ENCODE data around the gene NPBWR2. TPM values are rescaled to one million over a fixed set of nuclear protein-coding genes. Genes with fewer than 3 reads are reported as not detected.

The NPBWR2 gene
- polyA plus RNA-seq, 1 donor from 2014 or later: not detected

DNA sequence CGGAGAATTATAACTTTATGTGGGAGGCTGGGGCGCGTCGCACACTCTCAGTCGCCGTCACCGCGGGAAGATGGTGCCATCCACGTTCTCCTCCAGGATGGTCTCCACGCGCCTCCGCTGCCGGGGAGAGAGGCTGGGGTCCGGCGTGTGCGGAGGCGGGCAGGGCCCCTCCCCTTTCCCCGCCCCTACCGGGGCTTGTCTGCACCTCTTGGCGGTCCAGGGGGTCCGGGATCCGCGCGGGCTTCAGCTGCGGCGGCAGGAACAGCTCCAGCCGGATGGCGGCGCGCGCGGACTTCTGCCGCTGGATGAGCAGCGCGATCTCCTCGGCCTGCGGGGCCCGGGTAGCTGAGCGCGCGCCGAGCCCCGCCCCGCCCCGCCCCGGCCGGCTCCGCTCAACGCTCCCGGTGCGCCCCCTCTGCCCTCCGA, 24.0 kb downstream of the NPBWR2 start:
- Histone ChIP-seq H3K27ac (ENCODE audit: low read length) (no peak overlapping the region), H2AFZ (ENCODE audit: low read depth, low read length) (no peak overlapping the region), H3K79me2 (replicated peaks; ENCODE audit: insufficient read depth, low read length) (no peaks in the 10 kb centered on the region), H3K36me3 (ENCODE audit: insufficient read depth, low read length) (no peaks in the 10 kb centered on the region), H3K9ac (ENCODE audit: low read length) (peak overlapping the region; percentile 64), H3K9me3 (ENCODE audit: low read length) (no peaks in the 10 kb centered on the region), H3K4me2 (ENCODE audit: low read length) (peak overlapping the region; percentile 30), H3K27me3 (ENCODE audit: insufficient read depth, low read depth, low read length) (peaks cover 22% of the 10 kb centered on the region), H3K9me2 (ENCODE audit: insufficient read depth, low read length) (no peaks in the 10 kb centered on the region), H3F3A (ENCODE audit: insufficient read depth, low read length, poor library complexity, severe bottlenecking) (no peaks in the 10 kb centered on the region), H3K4me3 (ENCODE audit: low read length) (peak overlapping the region; percentile 71), H4K20me1 (ENCODE audit: insufficient read depth) (no peaks in the 10 kb centered on the region)
- TF ChIP-seq, protein P1, sequence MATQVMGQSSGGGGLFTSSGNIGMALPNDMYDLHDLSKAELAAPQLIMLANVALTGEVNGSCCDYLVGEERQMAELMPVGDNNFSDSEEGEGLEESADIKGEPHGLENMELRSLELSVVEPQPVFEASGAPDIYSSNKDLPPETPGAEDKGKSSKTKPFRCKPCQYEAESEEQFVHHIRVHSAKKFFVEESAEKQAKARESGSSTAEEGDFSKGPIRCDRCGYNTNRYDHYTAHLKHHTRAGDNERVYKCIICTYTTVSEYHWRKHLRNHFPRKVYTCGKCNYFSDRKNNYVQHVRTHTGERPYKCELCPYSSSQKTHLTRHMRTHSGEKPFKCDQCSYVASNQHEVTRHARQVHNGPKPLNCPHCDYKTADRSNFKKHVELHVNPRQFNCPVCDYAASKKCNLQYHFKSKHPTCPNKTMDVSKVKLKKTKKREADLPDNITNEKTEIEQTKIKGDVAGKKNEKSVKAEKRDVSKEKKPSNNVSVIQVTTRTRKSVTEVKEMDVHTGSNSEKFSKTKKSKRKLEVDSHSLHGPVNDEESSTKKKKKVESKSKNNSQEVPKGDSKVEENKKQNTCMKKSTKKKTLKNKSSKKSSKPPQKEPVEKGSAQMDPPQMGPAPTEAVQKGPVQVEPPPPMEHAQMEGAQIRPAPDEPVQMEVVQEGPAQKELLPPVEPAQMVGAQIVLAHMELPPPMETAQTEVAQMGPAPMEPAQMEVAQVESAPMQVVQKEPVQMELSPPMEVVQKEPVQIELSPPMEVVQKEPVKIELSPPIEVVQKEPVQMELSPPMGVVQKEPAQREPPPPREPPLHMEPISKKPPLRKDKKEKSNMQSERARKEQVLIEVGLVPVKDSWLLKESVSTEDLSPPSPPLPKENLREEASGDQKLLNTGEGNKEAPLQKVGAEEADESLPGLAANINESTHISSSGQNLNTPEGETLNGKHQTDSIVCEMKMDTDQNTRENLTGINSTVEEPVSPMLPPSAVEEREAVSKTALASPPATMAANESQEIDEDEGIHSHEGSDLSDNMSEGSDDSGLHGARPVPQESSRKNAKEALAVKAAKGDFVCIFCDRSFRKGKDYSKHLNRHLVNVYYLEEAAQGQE (IDR thresholded peaks at IDR 0.05; ENCODE audit: borderline replicate concordance): no peak
- TF ChIP-seq EP300 (conservative IDR thresholded peaks at IDR 0.05; ENCODE audit: poor library complexity, severe bottlenecking) (no peak), EZH2 (IDR thresholded peaks at IDR 0.05; ENCODE audit: borderline replicate concordance, insufficient read depth, low read length, poor library complexity, severe bottlenecking) (no peak), RAD21 (conservative IDR thresholded peaks at IDR 0.05) (peak; percentile 91), POLR2AphosphoS5 (IDR thresholded peaks at IDR 0.05) (no peak), MXI1 (conservative IDR thresholded peaks at IDR 0.05; ENCODE audit: poor library complexity, severe bottlenecking) (no peak), SMC3 (conservative IDR thresholded peaks at IDR 0.05; ENCODE audit: poor library complexity) (peak; percentile 92), TAF1 (IDR thresholded peaks at IDR 0.05; ENCODE audit: low read depth) (no peak)
- TF ChIP-seq, protein P2, sequence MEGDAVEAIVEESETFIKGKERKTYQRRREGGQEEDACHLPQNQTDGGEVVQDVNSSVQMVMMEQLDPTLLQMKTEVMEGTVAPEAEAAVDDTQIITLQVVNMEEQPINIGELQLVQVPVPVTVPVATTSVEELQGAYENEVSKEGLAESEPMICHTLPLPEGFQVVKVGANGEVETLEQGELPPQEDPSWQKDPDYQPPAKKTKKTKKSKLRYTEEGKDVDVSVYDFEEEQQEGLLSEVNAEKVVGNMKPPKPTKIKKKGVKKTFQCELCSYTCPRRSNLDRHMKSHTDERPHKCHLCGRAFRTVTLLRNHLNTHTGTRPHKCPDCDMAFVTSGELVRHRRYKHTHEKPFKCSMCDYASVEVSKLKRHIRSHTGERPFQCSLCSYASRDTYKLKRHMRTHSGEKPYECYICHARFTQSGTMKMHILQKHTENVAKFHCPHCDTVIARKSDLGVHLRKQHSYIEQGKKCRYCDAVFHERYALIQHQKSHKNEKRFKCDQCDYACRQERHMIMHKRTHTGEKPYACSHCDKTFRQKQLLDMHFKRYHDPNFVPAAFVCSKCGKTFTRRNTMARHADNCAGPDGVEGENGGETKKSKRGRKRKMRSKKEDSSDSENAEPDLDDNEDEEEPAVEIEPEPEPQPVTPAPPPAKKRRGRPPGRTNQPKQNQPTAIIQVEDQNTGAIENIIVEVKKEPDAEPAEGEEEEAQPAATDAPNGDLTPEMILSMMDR (IDR thresholded peaks at IDR 0.05; ENCODE audit: poor library complexity, severe bottlenecking): peak; percentile 89

DNA sequence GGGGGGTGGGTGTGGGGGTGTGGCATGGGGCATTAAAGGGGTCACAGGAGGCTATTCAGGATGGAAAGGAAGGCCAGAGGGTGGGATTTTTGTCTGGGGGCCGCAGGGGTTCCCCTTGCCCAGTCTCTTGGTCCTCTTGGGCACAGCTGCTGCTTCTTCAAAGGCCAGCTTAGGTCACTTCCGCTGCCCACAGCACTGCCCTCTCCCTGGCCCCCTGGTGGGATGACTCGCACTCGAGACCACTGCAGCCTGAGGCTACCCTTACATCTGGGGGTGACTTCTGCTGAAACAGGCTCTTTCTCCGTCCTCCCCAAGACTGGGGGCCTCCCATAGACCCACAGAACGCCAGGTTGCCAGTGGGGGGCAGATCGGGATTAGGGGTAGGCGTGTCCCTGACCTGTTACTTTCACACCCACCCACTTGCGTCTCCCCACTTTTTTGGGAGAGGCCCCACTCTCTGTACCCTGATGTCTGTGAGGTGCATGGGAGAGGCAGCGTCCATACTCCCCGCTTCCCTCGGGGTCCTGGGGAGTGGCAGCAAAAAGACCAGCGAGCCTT, 24.5 kb downstream of the NPBWR2 start:
- TF ChIP-seq, protein P1 (IDR thresholded peaks at IDR 0.05; ENCODE audit: borderline replicate concordance): no peak
- TF ChIP-seq, protein P2 (IDR thresholded peaks at IDR 0.05; ENCODE audit: poor library complexity, severe bottlenecking): no peak
- TF ChIP-seq EZH2 (IDR thresholded peaks at IDR 0.05; ENCODE audit: borderline replicate concordance, insufficient read depth, low read length, poor library complexity, severe bottlenecking) (no peak), RAD21 (conservative IDR thresholded peaks at IDR 0.05) (no peak), SMC3 (conservative IDR thresholded peaks at IDR 0.05; ENCODE audit: poor library complexity) (no peak), TAF1 (IDR thresholded peaks at IDR 0.05; ENCODE audit: low read depth) (no peak), EP300 (conservative IDR thresholded peaks at IDR 0.05; ENCODE audit: poor library complexity, severe bottlenecking) (no peak), MXI1 (conservative IDR thresholded peaks at IDR 0.05; ENCODE audit: poor library complexity, severe bottlenecking) (no peak), POLR2AphosphoS5 (IDR thresholded peaks at IDR 0.05) (no peak)
- H2AFZ ChIP-seq (ENCODE audit: low read depth, low read length): no peak overlapping the region
- no peak overlapping the region for H3K4me2 ChIP-seq (ENCODE audit: low read length)
- H4K20me1 ChIP-seq (ENCODE audit: insufficient read depth): no peaks in the 10 kb centered on the region
- peak overlapping the region; percentile 36 for H3K9ac ChIP-seq (ENCODE audit: low read length)
- no peak overlapping the region for H3K27ac ChIP-seq (ENCODE audit: low read length)
- peaks cover 22% of the 10 kb centered on the region for H3K27me3 ChIP-seq (ENCODE audit: insufficient read depth, low read depth, low read length)
- H3K79me2 ChIP-seq (replicated peaks; ENCODE audit: insufficient read depth, low read length): no peaks in the 10 kb centered on the region
- peak overlapping the region; percentile 71 for H3K4me3 ChIP-seq (ENCODE audit: low read length)
- no peaks in the 10 kb centered on the region for H3K36me3 ChIP-seq (ENCODE audit: insufficient read depth, low read length)
- H3F3A ChIP-seq (ENCODE audit: insufficient read depth, low read length, poor library complexity, severe bottlenecking): no peaks in the 10 kb centered on the region
- no peaks in the 10 kb centered on the region for H3K9me2 ChIP-seq (ENCODE audit: insufficient read depth, low read length)
- no peaks in the 10 kb centered on the region for H3K9me3 ChIP-seq (ENCODE audit: low read length)

All from neural cell (in vitro differentiated cells).